HS-27A (cell line): ENCODE measurements around the gene KCNAB1.

Experiments
- DNase-seq: peaks from one replicate; pipeline ENCODE4 v3.0.0-alpha.2; 2012; ENCODE audit warnings: low read depth, missing footprints

The KCNAB1 gene

GRCh38 chr3:156576651-156577348 lies 456.4 kb downstream of the KCNAB1 start:
- DNase-seq, result no peak

DNA sequence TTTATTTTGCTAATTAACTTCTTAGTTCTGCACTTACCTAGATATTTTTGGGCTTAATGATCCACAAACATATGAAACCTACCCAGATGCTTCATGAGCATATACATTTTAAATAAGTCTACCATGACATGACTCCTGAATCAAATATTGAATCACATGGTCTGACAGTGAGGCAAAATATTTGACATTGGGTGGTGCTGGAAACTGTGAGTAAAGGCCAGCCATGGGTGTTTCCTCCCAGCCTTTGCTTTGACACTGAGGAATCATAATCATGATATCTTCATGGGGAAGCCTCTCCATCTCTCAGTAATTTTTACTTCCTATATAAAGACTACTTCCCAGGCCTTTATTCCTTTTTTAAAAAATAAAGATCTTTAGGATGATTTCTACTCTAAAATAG lies 457.4 kb downstream of the KCNAB1 start:
- no peak for DNase-seq

GRCh38 chr3:156579427-156579851 lies 459.1 kb downstream of the KCNAB1 start:
- DNase-seq, result no peak

DNA sequence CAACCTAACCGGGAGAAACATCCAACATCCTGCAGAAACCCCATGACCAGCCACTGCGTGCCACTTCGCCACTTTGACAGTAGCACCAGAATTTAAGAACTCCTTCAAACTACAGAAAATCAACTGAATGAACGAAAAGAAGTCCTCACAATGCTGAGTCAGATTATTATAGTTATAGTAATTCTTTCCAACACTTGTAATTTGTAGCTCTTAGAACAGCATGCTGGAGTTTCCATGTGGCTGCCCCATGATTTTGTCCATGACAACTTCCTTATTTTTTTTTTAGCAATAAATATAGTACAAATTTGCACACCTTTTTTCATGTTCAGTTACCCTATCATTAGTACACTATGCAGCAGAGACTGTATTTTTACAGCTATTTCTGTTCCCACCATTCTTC lies 460.7 kb downstream of the KCNAB1 start:
- DNase-seq, result no peak

DNA sequence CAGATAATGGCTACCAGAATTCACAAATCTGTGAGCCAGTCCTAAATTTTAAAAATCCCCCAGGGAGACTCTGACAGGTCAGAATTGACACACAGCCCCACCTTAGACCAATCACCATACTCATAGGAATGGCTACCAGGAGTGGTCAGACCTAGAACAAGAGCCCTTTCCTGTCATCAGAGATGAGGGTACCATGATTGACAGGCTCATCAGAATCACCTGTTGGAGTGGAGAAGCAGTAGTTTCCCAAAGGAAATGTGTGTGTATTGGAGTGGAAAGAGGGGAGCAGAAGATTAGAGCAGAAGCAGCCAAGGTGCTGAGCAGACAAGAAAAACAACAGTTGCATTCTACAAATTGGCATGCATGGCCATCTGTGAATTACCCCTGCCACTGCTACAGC lies 461.6 kb downstream of the KCNAB1 start:
- no peak for DNase-seq

DNA sequence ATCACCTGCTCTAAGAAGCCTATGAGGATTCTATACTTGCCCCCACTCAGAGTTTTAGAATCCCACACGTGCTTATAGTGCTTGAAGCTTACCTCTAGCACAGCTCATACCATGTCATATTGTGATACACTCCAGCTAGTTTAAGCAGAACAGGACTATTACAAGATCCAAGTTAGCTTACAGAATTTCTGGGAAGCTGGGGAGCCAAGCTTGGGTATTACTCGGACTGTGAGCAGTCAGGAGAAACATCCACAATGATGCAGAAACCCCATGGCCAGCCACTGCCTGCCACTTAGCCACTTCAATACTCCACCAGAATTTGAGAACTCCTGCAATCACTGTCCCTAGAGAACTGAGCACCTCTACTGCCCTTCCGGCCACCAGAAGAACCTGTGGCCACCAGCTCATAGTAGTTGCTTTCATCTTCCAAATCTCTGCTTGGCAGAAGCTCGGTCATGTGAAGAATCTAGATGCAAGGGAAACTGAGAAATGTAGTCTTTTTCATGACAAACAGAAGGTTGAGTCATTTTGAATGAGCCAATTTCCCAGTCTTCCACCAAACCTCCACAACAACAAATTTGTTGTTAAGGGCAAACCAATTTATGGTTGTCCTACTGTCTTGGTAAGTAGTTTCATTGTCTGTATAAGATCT lies 462.3 kb downstream of the KCNAB1 start:
- no peak for DNase-seq

- no peak for DNase-seq
Measured at GRCh38 chr3:156583469-156583868, 463.1 kb downstream of the KCNAB1 start.

- no peak for DNase-seq
Measured at GRCh38 chr3:156586905-156587759, 466.8 kb downstream of the KCNAB1 start.

- DNase-seq, result no peak
Measured at GRCh38 chr3:156587760-156588069, 467.3 kb downstream of the KCNAB1 start.
